Calu3 (cell line): ENCODE results near the gene ALDOB. TPM values are rescaled to one million over a fixed set of nuclear protein-coding genes. Genes with fewer than 3 reads are reported as not detected.

ENCODE experiments used
- BruUV-seq: library from RNA; stranded (reverse); fragments of 400-500 nt; replicated peaks from 2 replicates; lab custom pipeline; 2021; lab: Mats Ljungman, UMichigan
- CTCF ChIA-PET: fragments of 300-600 bp; sonication (Branson Sonifier 250); formaldehyde crosslinking; loops from one replicate; lab custom pipeline; 2022; ENCODE audit warnings: antibody characterized with exemption; lab: Charles Lee
- DNase-seq: peaks from one replicate; pipeline ENCODE4 v3.0.0; 2022
- H3K27ac Mint-ChIP-seq: one replicate; pipeline ENCODE4 v1.8.0; 2022; ENCODE audit warnings: mixed read lengths; ENCODE audit not compliant: unreplicated experiment
- H3K27me3 Mint-ChIP-seq: one replicate; pipeline ENCODE4 v1.8.0; 2022; ENCODE audit warnings: mixed read lengths; ENCODE audit not compliant: unreplicated experiment
- H3K36me3 Mint-ChIP-seq: one replicate; pipeline ENCODE4 v1.8.0; 2022; ENCODE audit warnings: mild to moderate bottlenecking, moderate library complexity, mixed read lengths; ENCODE audit not compliant: insufficient read depth, unreplicated experiment
- H3K4me1 Mint-ChIP-seq: one replicate; pipeline ENCODE4 v1.8.0; 2022; ENCODE audit warnings: mild to moderate bottlenecking, low read depth, mixed read lengths; ENCODE audit not compliant: unreplicated experiment
- H3K4me3 Mint-ChIP-seq: one replicate; pipeline ENCODE4 v1.8.0; 2022; ENCODE audit warnings: mild to moderate bottlenecking, low read depth, moderate library complexity, mixed read lengths; ENCODE audit not compliant: unreplicated experiment
- H3K9me3 Mint-ChIP-seq: one replicate; pipeline ENCODE4 v1.8.0; 2022; ENCODE audit warnings: low read depth, mixed read lengths; ENCODE audit not compliant: unreplicated experiment
- intact Hi-C: fragments of 100-400 bp; cut with micrococcal nuclease; formaldehyde crosslinking; loops from one replicate; pipeline ENCODE4 v1.10.0; 2022; ENCODE audit not compliant: unreplicated experiment
- total RNA-seq: library from RNA; stranded (reverse); gene quantifications from 2 replicates; pipeline ENCODE4 v1.2.3, GENCODE V29; 2022
- TF ChIP-seq, protein P1 (sequence below): fragments of 200-600 bp; IDR thresholded peaks from one replicate; pipeline ENCODE4 v1.8.0; 2022; ENCODE audit warnings: antibody characterized with exemption; ENCODE audit not compliant: unreplicated experiment

Gene ALDOB
- total RNA-seq, 1 experiment from 2014 or later: 7.4 TPM

DNA sequence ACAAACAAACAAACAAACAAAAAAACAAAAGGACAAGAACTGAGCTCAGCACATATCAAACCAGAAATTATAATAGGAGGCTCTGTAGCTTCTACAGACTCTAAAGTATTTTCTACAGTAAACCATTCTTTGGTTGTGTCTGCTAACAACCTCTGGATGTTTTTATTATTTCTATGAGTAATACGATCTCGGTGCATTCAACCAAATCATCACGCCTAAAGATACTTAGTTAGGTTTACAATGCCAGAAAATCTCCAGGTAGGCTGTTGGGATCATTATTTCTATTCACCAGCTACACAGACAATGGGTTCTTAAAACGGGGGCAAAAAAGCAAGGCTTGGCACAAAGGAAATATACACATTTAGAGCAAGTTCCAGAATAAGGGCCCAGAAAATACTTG, 41.6 kb upstream of the ALDOB start:
- Mint-ChIP-seq H3K27me3 (no peaks in the 10 kb centered on the region), H3K27ac (no peak overlapping the region), H3K4me1 (peaks cover 30% of the 10 kb centered on the region), H3K4me3 (no peak overlapping the region), H3K9me3 (no peaks in the 10 kb centered on the region), H3K36me3 (no peaks in the 10 kb centered on the region)
- CTCF ChIA-PET: interaction anchor here (1.2 kb wide), 1 partner anchor 18 kb away, joined by 3 read pairs; no protein-coding TSS in a partner anchor
- no peak for DNase-seq
- intact Hi-C loops: no loop called here
- BruUV-seq: no TSS peak
- TF ChIP-seq, protein P1, sequence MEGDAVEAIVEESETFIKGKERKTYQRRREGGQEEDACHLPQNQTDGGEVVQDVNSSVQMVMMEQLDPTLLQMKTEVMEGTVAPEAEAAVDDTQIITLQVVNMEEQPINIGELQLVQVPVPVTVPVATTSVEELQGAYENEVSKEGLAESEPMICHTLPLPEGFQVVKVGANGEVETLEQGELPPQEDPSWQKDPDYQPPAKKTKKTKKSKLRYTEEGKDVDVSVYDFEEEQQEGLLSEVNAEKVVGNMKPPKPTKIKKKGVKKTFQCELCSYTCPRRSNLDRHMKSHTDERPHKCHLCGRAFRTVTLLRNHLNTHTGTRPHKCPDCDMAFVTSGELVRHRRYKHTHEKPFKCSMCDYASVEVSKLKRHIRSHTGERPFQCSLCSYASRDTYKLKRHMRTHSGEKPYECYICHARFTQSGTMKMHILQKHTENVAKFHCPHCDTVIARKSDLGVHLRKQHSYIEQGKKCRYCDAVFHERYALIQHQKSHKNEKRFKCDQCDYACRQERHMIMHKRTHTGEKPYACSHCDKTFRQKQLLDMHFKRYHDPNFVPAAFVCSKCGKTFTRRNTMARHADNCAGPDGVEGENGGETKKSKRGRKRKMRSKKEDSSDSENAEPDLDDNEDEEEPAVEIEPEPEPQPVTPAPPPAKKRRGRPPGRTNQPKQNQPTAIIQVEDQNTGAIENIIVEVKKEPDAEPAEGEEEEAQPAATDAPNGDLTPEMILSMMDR: no peak

DNA sequence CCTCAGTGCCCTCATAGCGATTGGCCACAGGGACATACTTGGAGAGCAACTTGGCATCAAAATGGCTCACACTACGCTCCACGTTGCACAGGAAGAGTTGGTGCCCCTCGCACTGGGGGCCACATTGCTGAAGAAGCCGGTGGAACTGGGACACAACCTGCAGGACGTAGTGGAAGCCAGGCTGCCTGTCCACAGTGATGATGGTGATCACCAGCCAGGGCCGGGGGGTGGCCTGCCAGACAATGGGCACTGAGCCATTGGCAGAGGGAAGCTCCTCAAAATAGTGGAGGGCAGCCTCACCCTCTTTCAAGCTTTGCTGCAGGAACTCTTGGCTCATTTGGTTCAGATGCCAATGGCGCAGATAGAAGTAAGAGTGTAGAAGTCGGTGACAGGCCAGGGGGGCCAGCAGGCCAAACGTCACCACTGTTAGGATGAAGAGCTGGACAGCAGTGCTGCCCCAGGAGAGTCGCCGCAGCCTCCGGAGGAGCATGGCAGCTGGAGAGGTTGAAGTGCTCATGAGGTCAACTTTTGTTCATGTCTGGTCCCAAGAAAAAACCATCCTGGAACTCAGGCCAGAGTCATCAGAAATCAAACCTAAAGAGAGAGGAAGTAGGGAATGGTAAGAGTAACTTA, 41.1 kb upstream of the ALDOB start:
- TF ChIP-seq, protein P1: no peak
- DNase-seq: no peak
- Mint-ChIP-seq H3K27me3 (no peaks in the 10 kb centered on the region), H3K9me3 (no peaks in the 10 kb centered on the region), H3K4me1 (peaks cover 26% of the 10 kb centered on the region), H3K27ac (no peak overlapping the region), H3K36me3 (no peaks in the 10 kb centered on the region), H3K4me3 (no peak overlapping the region)
- no TSS peak for BruUV-seq
- CTCF ChIA-PET: interaction anchor here (1.2 kb wide), 1 partner anchor 18 kb away, joined by 3 read pairs; no protein-coding TSS in a partner anchor
- intact Hi-C loops: no loop called here

DNA sequence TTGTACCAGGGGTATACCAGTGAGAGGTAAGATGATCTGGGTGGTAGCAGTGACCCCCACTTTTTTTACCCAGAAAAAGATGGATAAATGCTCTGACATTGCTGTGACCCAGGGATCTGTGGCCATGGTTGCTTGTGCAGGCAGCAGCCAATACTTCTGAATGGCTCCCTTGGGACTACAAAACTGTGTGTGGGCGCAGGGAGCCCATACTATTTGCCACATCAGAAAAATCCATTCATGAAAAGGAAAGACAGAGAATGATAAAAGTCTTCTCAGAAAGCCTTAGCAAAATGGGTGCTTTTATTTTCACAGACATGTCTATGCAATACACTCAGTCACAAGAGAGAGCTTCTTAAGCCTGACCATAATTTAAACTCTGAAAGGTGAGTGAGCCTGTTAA, 37.3 kb upstream of the ALDOB start:
- H3K27me3 Mint-ChIP-seq: no peaks in the 10 kb centered on the region
- intact Hi-C loops: no loop called here
- CTCF ChIA-PET: no interaction called here
- TF ChIP-seq, protein P1: no peak
- H3K4me1 Mint-ChIP-seq: no peaks in the 10 kb centered on the region
- no TSS peak for BruUV-seq
- no peaks in the 10 kb centered on the region for H3K36me3 Mint-ChIP-seq
- no peak overlapping the region for H3K4me3 Mint-ChIP-seq
- H3K9me3 Mint-ChIP-seq: no peaks in the 10 kb centered on the region
- H3K27ac Mint-ChIP-seq: no peak overlapping the region
- no peak for DNase-seq

DNA sequence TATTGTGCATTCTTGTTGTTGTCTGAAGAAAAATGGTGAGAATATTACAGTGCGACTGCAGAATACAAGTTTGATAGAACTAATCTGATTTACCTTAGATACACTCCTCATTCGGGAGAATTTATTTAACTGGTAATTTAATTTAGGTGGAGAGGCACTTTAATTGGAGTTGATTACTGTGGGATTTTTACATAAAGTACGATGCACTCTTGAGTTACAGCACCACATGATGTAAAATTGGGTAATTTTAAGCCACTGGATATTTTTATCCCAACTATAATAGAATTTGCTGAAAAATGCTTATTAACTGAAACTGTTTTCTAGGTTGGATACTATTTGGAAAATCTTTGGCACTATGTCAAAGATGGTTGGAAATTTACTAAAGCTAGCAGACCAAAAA, 35.4 kb upstream of the ALDOB start:
- TF ChIP-seq, protein P1: no peak
- BruUV-seq: no TSS peak
- H3K27ac Mint-ChIP-seq: no peak overlapping the region
- H3K27me3 Mint-ChIP-seq: no peaks in the 10 kb centered on the region
- CTCF ChIA-PET: no interaction called here
- no peak overlapping the region for H3K4me3 Mint-ChIP-seq
- DNase-seq: no peak
- intact Hi-C loops: no loop called here
- H3K4me1 Mint-ChIP-seq: no peaks in the 10 kb centered on the region
- H3K9me3 Mint-ChIP-seq: no peaks in the 10 kb centered on the region
- no peaks in the 10 kb centered on the region for H3K36me3 Mint-ChIP-seq
